ENCODE measurements around the gene IREB2. TPM values are rescaled to one million over a fixed set of nuclear protein-coding genes. Genes with fewer than 3 reads are reported as not detected.

The IREB2 gene
- total and polyA plus RNA-seq, 4 donors: 9.8 to 71.5 (median 38.4) TPM

- 87 to 89% methylated on average over 6 of the region's 6 CpGs for WGBS, 2 donors
- ATAC-seq (ENCODE audit: insufficient read depth, low FRiP score) (no peak), DNase-seq (no peak)
- H3K9me3 ChIP-seq (ENCODE audit: control insufficient read depth in 4 of 4, insufficient read depth in 3 of 4, low read length in 3 of 4): no peaks in the 10 kb centered on the region
- no peak overlapping the region for H3K9ac ChIP-seq (ENCODE audit: insufficient read depth in 1 of 2, low read length in 2 of 2)
- no peak overlapping the region for H3K4me3 ChIP-seq
- H3K4me1 ChIP-seq (ENCODE audit: control insufficient read depth in 5 of 5, insufficient read depth in 5 of 5, low read length in 5 of 5): no peaks in the 10 kb centered on the region
- H3K27ac ChIP-seq (ENCODE audit: low read depth in 1 of 2, low read length in 1 of 2): no peak overlapping the region
- no peak for TF ChIP-seq CTCF (IDR thresholded peaks at IDR 0.05; ENCODE audit: control extremely low read depth, extremely low read depth)
- peaks cover 21 to 46% (median 41%) of the 10 kb centered on the region in 4 donors for H3K36me3 ChIP-seq (ENCODE audit: control insufficient read depth in 4 of 4, insufficient read depth in 4 of 4, low read length in 4 of 4)
- H3K27me3 ChIP-seq (ENCODE audit: control insufficient read depth in 3 of 3, insufficient read depth in 3 of 3, low read length in 2 of 3): no peaks in the 10 kb centered on the region
These were observed 112.2 kb downstream of the IREB2 start for GRCh38 chr15:78550194-78550593.

DNA sequence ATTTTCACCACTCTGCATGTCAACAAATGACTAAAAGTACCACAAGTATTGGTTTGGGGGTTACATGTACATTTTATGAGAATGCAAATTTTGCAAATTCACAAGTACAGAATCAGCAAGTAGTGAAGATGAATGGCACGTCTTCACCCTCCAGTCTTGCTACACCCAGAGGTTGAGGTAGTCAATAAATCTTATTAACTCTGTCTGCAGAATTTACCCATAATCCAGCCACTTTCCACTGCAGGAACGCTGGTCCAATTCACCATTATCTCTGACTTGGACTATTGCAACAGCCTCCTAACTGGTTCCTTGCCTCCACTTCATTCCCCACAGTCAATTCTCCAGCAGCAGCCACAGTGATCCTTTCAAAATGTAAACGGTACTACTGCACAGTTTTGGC, 112.8 kb downstream of the IREB2 start:
- DNase-seq (no peak), ATAC-seq (ENCODE audit: insufficient read depth, low FRiP score) (no peak)
- Histone ChIP-seq H3K27me3 (ENCODE audit: control insufficient read depth in 3 of 3, insufficient read depth in 3 of 3, low read length in 2 of 3) (no peaks in the 10 kb centered on the region), H3K4me3 (no peak overlapping the region), H3K27ac (ENCODE audit: low read depth in 1 of 2, low read length in 1 of 2) (no peak overlapping the region), H3K36me3 (ENCODE audit: control insufficient read depth in 4 of 4, insufficient read depth in 4 of 4, low read length in 4 of 4) (peaks cover 21 to 40% (median 35%) of the 10 kb centered on the region in 4 donors), H3K9ac (ENCODE audit: insufficient read depth in 1 of 2, low read length in 2 of 2) (no peak overlapping the region), H3K9me3 (ENCODE audit: control insufficient read depth in 4 of 4, insufficient read depth in 3 of 4, low read length in 3 of 4) (no peaks in the 10 kb centered on the region), H3K4me1 (ENCODE audit: control insufficient read depth in 5 of 5, insufficient read depth in 5 of 5, low read length in 5 of 5) (no peaks in the 10 kb centered on the region)
- 81 to 89% methylated on average over 3 of the region's 3 CpGs for WGBS, 2 donors
- TF ChIP-seq CTCF (IDR thresholded peaks at IDR 0.05; ENCODE audit: control extremely low read depth, extremely low read depth): no peak

Other genes starting within 250 kb of the IREB2 start
- gene ACSBG1, start 203.7 kb upstream of the IREB2 start, total RNA-seq: 1 to 10 TPM; 3.5 to 7.9 TPM
- 1 to 10 TPM in 1 of 2 donors, under 1 TPM in 1; 0.47 to 1.5 TPM for gene ACSBG1, start 203.7 kb upstream of the IREB2 start, polyA plus RNA-seq
- gene DNAJA4, start 173.7 kb upstream of the IREB2 start, total RNA-seq: 10 to 100 TPM; 42.7 to 74.6 TPM
- 10 to 100 TPM; 19.3 to 25.1 TPM for gene DNAJA4, start 173.7 kb upstream of the IREB2 start, polyA plus RNA-seq
- 10 to 100 TPM; 45.1 to 64.9 TPM for gene SKIC8, start 138.6 kb upstream of the IREB2 start, total RNA-seq
- 10 to 100 TPM; 51.0 to 57.2 TPM for gene SKIC8, start 138.6 kb upstream of the IREB2 start, polyA plus RNA-seq
- gene CRABP1, start 97.9 kb upstream of the IREB2 start, total RNA-seq: 1 to 10 TPM in 1 of 2 donors, not detected in 1; 1.1 TPM
- not detected for gene CRABP1, start 97.9 kb upstream of the IREB2 start, polyA plus RNA-seq
- gene HYKK, start 69.4 kb downstream of the IREB2 start, total RNA-seq: 1 to 10 TPM; 4.5 to 5.3 TPM
- gene HYKK, start 69.4 kb downstream of the IREB2 start, polyA plus RNA-seq: 1 to 10 TPM; 1.6 to 5.7 TPM
- gene PSMA4, start 102.2 kb downstream of the IREB2 start, total RNA-seq: 100 to 1,000 TPM in 1 of 2 donors, 10 to 100 TPM in 1; 92.7 to 128 TPM
- 100 to 1,000 TPM; 194 to 244 TPM for gene PSMA4, start 102.2 kb downstream of the IREB2 start, polyA plus RNA-seq
- gene CHRNA5, start 127.3 kb downstream of the IREB2 start, total RNA-seq: 1 to 10 TPM in 1 of 2 donors, under 1 TPM in 1; 0.23 to 1.3 TPM
- 1 to 10 TPM in 1 of 2 donors, under 1 TPM in 1; 0.73 to 1.1 TPM for gene CHRNA5, start 127.3 kb downstream of the IREB2 start, polyA plus RNA-seq
- gene CHRNA3, start 182.8 kb downstream of the IREB2 start, total RNA-seq: under 1 TPM in 1 of 2 donors, not detected in 1; 0.06 TPM
- gene CHRNA3, start 182.8 kb downstream of the IREB2 start, polyA plus RNA-seq: under 1 TPM in 1 of 2 donors, not detected in 1; 0.03 TPM
- not detected for gene CHRNB4, start 203.0 kb downstream of the IREB2 start, total RNA-seq
- gene CHRNB4, start 203.0 kb downstream of the IREB2 start, polyA plus RNA-seq: under 1 TPM in 1 of 2 donors, not detected in 1; 0.05 TPM